IPS-15b (cell line): ENCODE data around the gene ECI1.
"Not testable (repeated sequence)": the region's sequence is repeated elsewhere in the genome, so short reads cannot be mapped to it uniquely, and the experiment has no call there.

ENCODE experiments used
- H3K27me3 ChIP-seq: one replicate; pipeline ENCODE4 v1.6.1; 2013; ENCODE audit warnings: low read length; ENCODE audit not compliant: control insufficient read depth, insufficient read depth
- H3K36me3 ChIP-seq: one replicate; pipeline ENCODE4 v1.6.1; 2013; ENCODE audit warnings: low read length; ENCODE audit not compliant: control insufficient read depth, insufficient read depth
- H3K4me1 ChIP-seq: one replicate; pipeline ENCODE4 v1.6.1; 2013; ENCODE audit warnings: mild to moderate bottlenecking, low read length; ENCODE audit not compliant: control insufficient read depth, insufficient read depth
- H3K4me3 ChIP-seq: one replicate; pipeline ENCODE4 v1.5.1; 2013; ENCODE audit warnings: low read depth, low read length
- H3K9ac ChIP-seq: one replicate; pipeline ENCODE4 v1.6.1; 2013; ENCODE audit warnings: low read depth, mild to moderate bottlenecking, low read length
- H3K9me3 ChIP-seq: one replicate; pipeline ENCODE4 v1.6.1; 2013; ENCODE audit warnings: mild to moderate bottlenecking, low read length; ENCODE audit not compliant: control insufficient read depth, insufficient read depth

The ECI1 gene

DNA sequence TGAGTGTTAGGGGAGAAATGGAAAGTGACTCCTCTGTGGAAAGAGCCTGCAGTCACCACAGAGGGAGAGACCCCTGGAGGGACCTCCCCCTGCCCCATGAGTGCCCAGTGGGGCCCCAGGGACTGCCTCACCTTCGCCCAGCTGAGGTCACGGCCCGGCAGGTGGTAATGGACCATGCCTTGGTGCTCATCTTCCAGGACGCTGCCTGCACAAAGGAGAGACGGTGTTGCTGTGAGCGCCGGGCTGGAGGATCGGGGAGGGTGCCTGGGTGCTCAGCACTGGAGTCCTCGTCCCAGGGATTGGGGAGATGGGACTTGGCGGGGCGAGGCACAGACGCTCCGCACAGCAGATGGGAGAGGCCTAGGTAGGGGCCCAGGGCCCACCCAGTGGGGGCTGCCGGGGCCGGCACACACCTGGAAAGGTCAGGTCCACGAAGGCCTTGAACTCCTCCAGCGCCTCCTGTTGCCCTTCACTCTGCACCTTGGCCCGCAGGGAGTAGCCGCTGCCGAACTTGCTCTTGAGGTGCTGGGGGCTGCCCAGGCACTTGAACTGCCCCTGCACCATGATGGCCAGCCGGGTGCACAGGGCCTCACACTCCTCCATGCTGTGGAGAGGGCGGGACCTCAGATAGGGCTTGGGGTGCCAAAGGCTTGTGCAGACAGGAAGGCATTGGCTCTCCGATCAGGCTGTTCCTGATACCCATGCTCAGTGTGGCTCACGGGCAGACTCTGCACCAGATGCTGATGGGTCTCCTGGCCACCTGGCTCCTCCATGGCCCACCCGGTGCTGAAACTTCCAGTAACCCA is 26.3 kb upstream of the ECI1 start:
- H3K36me3 ChIP-seq = no peaks in the 10 kb centered on the region
- no peaks in the 10 kb centered on the region for H3K9me3 ChIP-seq
- H3K4me1 ChIP-seq = no peaks in the 10 kb centered on the region
- H3K4me3 ChIP-seq = no peak overlapping the region
- H3K9ac ChIP-seq = no peak overlapping the region
- no peaks in the 10 kb centered on the region for H3K27me3 ChIP-seq

DNA sequence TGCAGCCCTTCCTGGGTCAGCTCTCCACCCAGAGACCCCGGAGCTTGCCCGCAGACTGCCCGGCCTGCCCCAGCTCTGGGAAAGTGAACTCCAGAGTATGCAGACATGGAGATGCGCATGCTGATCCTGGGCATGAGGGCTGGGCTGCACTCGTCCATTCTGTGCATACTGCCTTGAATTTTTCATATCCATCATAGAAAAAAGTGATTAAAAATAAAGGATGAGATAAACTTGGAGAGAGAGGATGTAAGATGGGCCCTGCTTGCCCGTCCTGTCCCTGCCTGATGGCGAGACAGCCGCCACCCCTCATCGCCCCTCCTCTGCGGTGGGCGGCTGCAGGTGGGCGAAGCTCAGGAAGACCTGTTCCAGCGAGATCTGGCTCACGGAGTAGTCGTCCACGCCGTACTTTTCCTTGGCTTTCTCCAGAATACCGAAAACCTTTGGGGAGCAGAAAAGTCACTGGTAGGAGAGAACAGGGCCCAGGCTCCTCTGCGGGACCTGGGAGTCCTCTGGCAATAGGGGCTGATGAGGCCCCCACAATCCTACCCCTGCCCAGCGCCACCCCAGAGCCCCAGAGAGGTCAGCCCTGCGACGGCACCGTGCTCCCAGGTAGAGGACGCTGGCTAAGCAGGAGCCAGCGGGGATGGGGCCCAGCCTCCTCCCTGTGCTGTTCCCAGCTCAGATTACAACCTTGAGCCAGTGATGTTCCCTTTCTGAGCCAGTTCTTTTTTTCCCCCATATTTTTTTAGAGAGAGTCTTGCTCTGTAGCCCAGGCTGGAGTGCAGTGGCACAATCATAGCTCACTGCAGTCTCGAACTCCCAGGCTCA is 25.2 kb upstream of the ECI1 start:
- H3K9me3 ChIP-seq = no peaks in the 10 kb centered on the region
- H3K4me3 ChIP-seq = no peak overlapping the region
- no peaks in the 10 kb centered on the region for H3K36me3 ChIP-seq
- H3K9ac ChIP-seq = no peak overlapping the region
- no peaks in the 10 kb centered on the region for H3K27me3 ChIP-seq
- H3K4me1 ChIP-seq = no peaks in the 10 kb centered on the region

DNA sequence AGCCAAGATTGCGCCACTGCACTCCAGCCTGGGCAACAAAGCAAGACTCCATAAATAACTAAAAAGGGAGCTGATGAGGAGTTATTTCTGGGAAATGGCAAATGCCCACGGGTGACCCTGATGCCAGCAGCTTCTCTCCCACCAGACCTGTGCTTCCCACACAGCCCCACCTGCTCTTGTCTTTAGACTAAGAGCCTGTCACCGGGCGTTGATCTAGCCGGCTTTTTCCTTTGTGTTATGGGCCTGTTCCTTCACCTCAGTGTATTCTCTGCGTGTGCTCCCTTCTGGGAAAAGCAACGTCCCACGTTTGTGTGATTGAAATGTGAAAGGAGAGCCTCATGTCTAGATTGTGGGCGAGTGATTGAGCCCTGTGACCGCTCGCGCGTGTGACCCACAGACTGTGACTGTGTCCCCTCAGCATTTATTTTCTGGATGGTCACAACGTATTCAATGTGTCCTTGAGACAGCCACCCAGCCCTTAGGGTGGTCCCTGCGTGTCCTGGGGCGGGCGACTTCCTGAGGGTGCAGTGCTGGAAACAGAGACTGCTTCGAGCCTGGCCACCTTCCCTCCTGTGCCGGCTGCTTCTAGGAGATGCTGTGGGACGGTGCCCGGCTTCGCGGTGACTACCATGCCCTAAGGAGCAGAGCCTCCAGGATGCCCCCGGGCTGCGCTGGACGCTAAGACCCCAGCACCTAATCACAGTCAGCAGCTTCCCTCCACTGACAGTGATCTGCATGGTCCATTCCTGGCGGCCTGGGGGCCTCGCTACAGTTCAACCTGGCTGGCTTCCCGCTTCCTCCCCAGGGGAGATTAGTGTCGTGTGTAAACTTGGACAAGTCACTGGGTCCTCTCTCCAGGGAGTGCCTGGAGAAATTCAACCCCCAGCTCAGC is 24.3 kb upstream of the ECI1 start:
- H3K9ac ChIP-seq = no peak overlapping the region
- H3K4me1 ChIP-seq = no peaks in the 10 kb centered on the region
- H3K27me3 ChIP-seq = no peaks in the 10 kb centered on the region
- H3K9me3 ChIP-seq = no peaks in the 10 kb centered on the region
- no peaks in the 10 kb centered on the region for H3K36me3 ChIP-seq
- H3K4me3 ChIP-seq = no peak overlapping the region

GRCh38 chr16:2273931-2274330 is 22.5 kb upstream of the ECI1 start:
- no peaks in the 10 kb centered on the region for H3K9me3 ChIP-seq
- no peak overlapping the region for H3K4me3 ChIP-seq
- no peaks in the 10 kb centered on the region for H3K27me3 ChIP-seq
- peaks cover 2% of the 10 kb centered on the region for H3K4me1 ChIP-seq
- no peaks in the 10 kb centered on the region for H3K36me3 ChIP-seq
- no peak overlapping the region for H3K9ac ChIP-seq

- H3K4me1 ChIP-seq = peaks cover 2% of the 10 kb centered on the region
- H3K27me3 ChIP-seq = no peaks in the 10 kb centered on the region
- no peak overlapping the region for H3K9ac ChIP-seq
- no peaks in the 10 kb centered on the region for H3K36me3 ChIP-seq
- no peaks in the 10 kb centered on the region for H3K9me3 ChIP-seq
- H3K4me3 ChIP-seq = no peak overlapping the region
Measured at GRCh38 chr16:2273484-2273883, 22.1 kb upstream of the ECI1 start.

- Histone ChIP-seq H3K36me3 (no peaks in the 10 kb centered on the region), H3K9me3 (no peaks in the 10 kb centered on the region), H3K27me3 (no peaks in the 10 kb centered on the region), H3K4me1 (peaks cover 2% of the 10 kb centered on the region), H3K4me3 (no peak overlapping the region), H3K9ac (no peak overlapping the region)
Measured at GRCh38 chr16:2271848-2272461, 20.6 kb upstream of the ECI1 start.

GRCh38 chr16:2270588-2271470 is 19.4 kb upstream of the ECI1 start:
- Histone ChIP-seq H3K36me3 (peaks cover 2% of the 10 kb centered on the region), H3K9me3 (no peaks in the 10 kb centered on the region), H3K4me3 (no peak overlapping the region), H3K9ac (no peak overlapping the region), H3K27me3 (no peaks in the 10 kb centered on the region), H3K4me1 (peaks cover 5% of the 10 kb centered on the region)

DNA sequence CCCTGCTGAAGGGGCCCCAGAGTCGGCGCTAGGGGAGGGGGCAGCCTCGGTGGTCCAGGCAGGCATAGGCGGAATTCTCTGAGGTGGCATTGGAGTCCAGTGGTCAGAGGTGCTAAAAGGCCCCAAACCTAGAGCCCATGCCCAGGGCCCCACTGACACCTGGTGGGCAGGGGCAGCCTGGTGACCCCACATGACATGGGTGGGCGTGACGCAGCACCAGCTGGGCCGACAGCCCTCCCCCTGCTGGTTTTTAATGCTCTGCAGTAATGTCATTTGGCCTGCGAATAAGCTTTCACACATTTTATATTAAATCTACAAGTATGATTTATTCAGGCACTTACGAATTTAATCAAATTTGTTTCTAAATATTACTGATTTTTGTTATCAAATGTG is 18.7 kb upstream of the ECI1 start:
- Histone ChIP-seq H3K4me1 (peaks cover 8% of the 10 kb centered on the region), H3K9me3 (no peaks in the 10 kb centered on the region), H3K9ac (no peak overlapping the region), H3K36me3 (peaks cover 3% of the 10 kb centered on the region), H3K27me3 (no peaks in the 10 kb centered on the region), H3K4me3 (no peak overlapping the region)

- H3K4me3 ChIP-seq = peak within 1 kb of the TSS; percentile 92
- peaks cover 11% of the 10 kb centered on the region for H3K4me1 ChIP-seq
Measured at GRCh38 chr16:2267913-2268666, 16.7 kb upstream of the ECI1 start, which contains the start of gene RNPS1. TSS of gene RNPS1 (minus strand) at chr16:2268126. CDS start at chr16:2264643, 3,483 bp downstream.

DNA sequence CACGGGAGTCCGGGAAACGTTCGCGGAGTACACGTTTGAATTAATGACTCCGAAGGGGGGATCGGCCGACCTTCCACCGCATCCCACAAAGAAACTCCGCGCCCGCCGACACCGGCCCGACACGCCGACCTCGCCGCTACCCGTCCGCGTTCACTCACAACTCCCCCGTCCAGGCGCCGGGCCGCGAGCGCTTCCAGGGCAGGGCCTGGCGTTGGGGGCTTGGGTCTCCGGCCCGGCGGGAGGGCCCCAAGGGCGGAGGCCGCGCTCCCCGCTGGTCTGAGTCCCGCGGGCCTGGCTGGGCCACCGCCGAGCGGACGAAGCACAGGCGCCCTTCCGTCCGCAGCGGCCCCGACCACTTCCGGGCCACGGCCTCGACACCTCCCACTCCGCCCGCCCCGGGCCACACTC is 16.1 kb upstream of the ECI1 start:
- peak overlapping the region; percentile 94 for H3K9ac ChIP-seq
- H3K27me3 ChIP-seq, H3K9me3 ChIP-seq: not testable (repeated sequence)
- peaks cover 24% of the 10 kb centered on the region for H3K36me3 ChIP-seq
- H3K4me3 ChIP-seq = peak overlapping the region; percentile 92
- H3K4me1 ChIP-seq = peaks cover 11% of the 10 kb centered on the region

More at GRCh38 chr16:2267913-2268666, 16.7 kb upstream of the ECI1 start, which contains the start of gene RNPS1:
- Histone ChIP-seq H3K36me3 (peaks cover 19% of the 10 kb centered on the region), H3K9me3 (no peaks in the 10 kb centered on the region), H3K27me3 (no peaks in the 10 kb centered on the region), H3K9ac (peak within 1 kb of the TSS; percentile 94)
